NCI-H2196 (cell line): Measurements from ENCODE around the gene ATP6V0B.

Source experiments
- DNase-seq: peaks from one replicate; lab custom pipeline; 2025; ENCODE audit not compliant: unreplicated experiment; lab: John Stamatoyannopoulos, UW

Gene ATP6V0B

GRCh38 chr1:43968348-43968948 lies 6.3 kb upstream of the ATP6V0B start:
- no peak for DNase-seq

GRCh38 chr1:43969416-43969745 lies 5.4 kb upstream of the ATP6V0B start:
- no peak for DNase-seq

- DNase-seq, result peak; percentile 97
These were observed 4.9 kb upstream of the ATP6V0B start, which contains the start of gene DPH2 for GRCh38 chr1:43969746-43970466. DPH2 (plus strand) TSS chr1:43970010; CDS start chr1:43970176, 166 bp downstream.

- no peak for DNase-seq
These were observed 4.3 kb upstream of the ATP6V0B start for GRCh38 chr1:43970502-43970901.

- no peak for DNase-seq
These were observed 3.8 kb upstream of the ATP6V0B start for GRCh38 chr1:43970911-43971310.

GRCh38 chr1:43971336-43971980 lies 3.3 kb upstream of the ATP6V0B start:
- no peak for DNase-seq

GRCh38 chr1:43973981-43974442 lies 748 bp upstream of the ATP6V0B start:
- no peak for DNase-seq

GRCh38 chr1:43975249-43975961 lies 645 bp downstream of the ATP6V0B start:
- no peak for DNase-seq

GRCh38 chr1:43976045-43976444 lies 1.3 kb downstream of the ATP6V0B start:
- DNase-seq, result no peak

- no peak for DNase-seq
These were observed 2.1 kb downstream of the ATP6V0B start for GRCh38 chr1:43976890-43977289.

- no peak for DNase-seq
These were observed 2.9 kb downstream of the ATP6V0B start for GRCh38 chr1:43977376-43978263.

- no peak for DNase-seq
These were observed 3.4 kb downstream of the ATP6V0B start for GRCh38 chr1:43978264-43978550.

- DNase-seq, result peak; percentile 62
These were observed 3.9 kb downstream of the ATP6V0B start, which contains the start of gene B4GALT2 for GRCh38 chr1:43978551-43979260. B4GALT2 (plus strand) TSS chr1:43979210; CDS start chr1:43981161, 1,951 bp downstream.

- DNase-seq, result no peak
These were observed 4.4 kb downstream of the ATP6V0B start for GRCh38 chr1:43979261-43979527.

- no peak for DNase-seq
These were observed 4.9 kb downstream of the ATP6V0B start for GRCh38 chr1:43979528-43980254.

- DNase-seq, result no peak
These were observed 5.7 kb downstream of the ATP6V0B start for GRCh38 chr1:43980255-43981134.

- DNase-seq, result no peak
These were observed 6.4 kb downstream of the ATP6V0B start for GRCh38 chr1:43981135-43981491.

- DNase-seq, result no peak
These were observed 6.9 kb downstream of the ATP6V0B start for GRCh38 chr1:43981636-43982035.

- no peak for DNase-seq
These were observed 7.5 kb downstream of the ATP6V0B start for GRCh38 chr1:43982241-43982640.
